K562 (cell line): ENCODE data around the gene PBX2. TPM values are rescaled to one million over a fixed set of nuclear protein-coding genes. Genes with fewer than 3 reads are reported as not detected.

Source experiments
- ARID2 ChIP-seq: fragments of 450-650 bp; IDR thresholded peaks from 2 replicates; pipeline ENCODE4 v1.6.1; 2017; ENCODE audit warnings: antibody characterized with exemption, mild to moderate bottlenecking
- ASH1L ChIP-seq: fragments of 450-650 bp; IDR thresholded peaks from 2 replicates; pipeline ENCODE4 v1.6.1; 2018; ENCODE audit warnings: borderline replicate concordance, mild to moderate bottlenecking, low read depth; ENCODE audit not compliant: partially characterized antibody
- CHCHD3 ChIP-seq: fragments of 250-450 bp; sonication (Bioruptor Pico); IDR thresholded peaks from 2 replicates; pipeline ENCODE4 v2.1.2; 2022; ENCODE audit warnings: mild to moderate bottlenecking
- CTBP1 ChIP-seq: fragments of 450-650 bp; IDR thresholded peaks from 2 replicates; pipeline ENCODE4 v1.6.1; 2016; ENCODE audit warnings: borderline replicate concordance
- DPF2 ChIP-seq: fragments of 450-650 bp; IDR thresholded peaks from 2 replicates; pipeline ENCODE4 v1.6.1; 2016
- FOS ChIP-seq: IDR thresholded peaks from 3 replicates; pipeline ENCODE4 v1.6.1; 2011; ENCODE audit not compliant: insufficient read length; ENCODE audit errors: extremely low read depth
- MEF2D ChIP-seq: conservative IDR thresholded peaks from 2 replicates; pipeline ENCODE4 v1.6.1; 2016; ENCODE audit warnings: low read depth, missing genetic modification characterization, missing compliant biosample characterization
- NFYB ChIP-seq: IDR thresholded peaks from 2 replicates; pipeline ENCODE4 v1.6.1; 2011; ENCODE audit warnings: mild to moderate bottlenecking, moderate library complexity; ENCODE audit not compliant: insufficient read length; ENCODE audit errors: extremely low read depth
- PML ChIP-seq: IDR thresholded peaks from 2 replicates; pipeline ENCODE4 v1.6.1; 2012; ENCODE audit warnings: low read length, inconsistent platforms
- RAD51 ChIP-seq: fragments of 450-650 bp; IDR thresholded peaks from 2 replicates; pipeline ENCODE4 v1.7.1; 2016; ENCODE audit warnings: low read depth, mild to moderate bottlenecking, borderline replicate concordance
- RFX1 ChIP-seq: fragments of 450-650 bp; IDR thresholded peaks from 2 replicates; pipeline ENCODE4 v1.6.1; 2016; ENCODE audit warnings: mild to moderate bottlenecking, moderate library complexity
- RHOXF2B ChIP-seq: fragments of 250-450 bp; sonication (Bioruptor Pico); conservative IDR thresholded peaks from 2 replicates; pipeline ENCODE4 v1.5.1; 2021
- SRF ChIP-seq, 2 experiments: fragments of 250-450, 450-650 bp in 1 of 2; sonication (Bioruptor Pico) in 1 of 2; sonication (generic) in 1 of 2; formaldehyde crosslinking; IDR thresholded peaks; 2 replicates each; pipeline versions ENCODE4 v1.5.0 to v1.5.1; 2020 to 2022; ENCODE audit warnings: mild to moderate bottlenecking in 1 of 2, missing genetic modification reagents in 1 of 2
- TBL1XR1 ChIP-seq, 2 experiments: IDR thresholded peaks; 2 replicates each; pipeline ENCODE4 v1.6.1; 2012; ENCODE audit warnings: improper control_type of control experiment in 2 of 2, low read length in 2 of 2, mild to moderate bottlenecking in 1 of 2
- ZBED1 ChIP-seq: IDR thresholded peaks from 2 replicates; pipeline ENCODE4 v1.6.1; 2014
- ZFPM2 ChIP-seq: fragments of 250-450 bp; sonication (Bioruptor Pico); IDR thresholded peaks from 2 replicates; pipeline ENCODE4 v1.5.1; 2022; ENCODE audit warnings: mild to moderate bottlenecking
- ZNF232 ChIP-seq: sonication (generic); formaldehyde crosslinking; IDR thresholded peaks from 2 replicates; pipeline ENCODE4 v1.8.0; 2022; ENCODE audit warnings: mild to moderate bottlenecking, missing genetic modification reagents
- ZNF507 ChIP-seq: conservative IDR thresholded peaks from 2 replicates; pipeline ENCODE4 v1.6.1; 2017; ENCODE audit warnings: missing genetic modification characterization, missing compliant biosample characterization
- ZNF695 ChIP-seq: fragments of 450-650 bp; formaldehyde crosslinking; IDR thresholded peaks from 2 replicates; pipeline ENCODE4 v1.4.0; 2020; ENCODE audit warnings: mild to moderate bottlenecking, moderate library complexity
- polyA plus RNA-seq, 8 experiments: library from polyadenylated mRNA; depleted of rRNA in 4 of 8; stranded (reverse) in 5 of 8; unstranded in 3 of 8; fragments of >200 nt; fragmentation: Nextera tagmentation in 2 of 8; fragmentation: Illumina TruSeq in 1 of 8; extraction: Ambion mirVana in 2 of 8; extraction: Trizol in 1 of 8; gene quantifications; 2 replicates each; pipeline versions ENCODE4 v1.2.1 to v1.2.3, GENCODE V29; 2011 to 2014; ENCODE audit warnings: inconsistent platforms in 1 of 8, missing spikeins in 1 of 8
- total RNA-seq, 7 experiments: library from RNA; depleted of rRNA in 6 of 7; stranded (reverse); fragments of >200 nt in 6 of 7; fragmentation: Illumina TruSeq in 2 of 7; extraction: Trizol in 2 of 7; gene quantifications; 2 replicates each; pipeline versions ENCODE4 v1.2.1 to v1.2.3, GENCODE V29; 2011 to 2021; ENCODE audit warnings: low replicate concordance in 1 of 7
- TF ChIP-seq, protein P1 (sequence below): fragments of 250-450 bp; sonication (Bioruptor Pico); IDR thresholded peaks from 2 replicates; pipeline ENCODE4 v1.5.0; 2022; ENCODE audit warnings: mild to moderate bottlenecking
- TF ChIP-seq, protein P2 (sequence below): fragments of 200-400 bp; formaldehyde crosslinking; IDR thresholded peaks from 2 replicates; pipeline ENCODE4 v1.6.1; 2017; ENCODE audit warnings: mild to moderate bottlenecking, low read depth, low read length, moderate library complexity
- TF ChIP-seq, protein P3 (sequence below): fragments of 250-450 bp; sonication (Bioruptor Pico); IDR thresholded peaks from 2 replicates; pipeline ENCODE4 v1.9.0; 2021; ENCODE audit warnings: mild to moderate bottlenecking
- TF ChIP-seq, protein P4 (sequence below), 2 experiments: fragments of 450-650 bp; IDR thresholded peaks; 2 replicates each; pipeline ENCODE4 v1.6.1; 2016

The PBX2 gene
- total and polyA plus RNA-seq, 9 of the 15 experiments (the other 6 are each of a cell fraction or from before 2014, with no cell fraction given) = 1.9 to 134 (median 62.5) TPM

DNA sequence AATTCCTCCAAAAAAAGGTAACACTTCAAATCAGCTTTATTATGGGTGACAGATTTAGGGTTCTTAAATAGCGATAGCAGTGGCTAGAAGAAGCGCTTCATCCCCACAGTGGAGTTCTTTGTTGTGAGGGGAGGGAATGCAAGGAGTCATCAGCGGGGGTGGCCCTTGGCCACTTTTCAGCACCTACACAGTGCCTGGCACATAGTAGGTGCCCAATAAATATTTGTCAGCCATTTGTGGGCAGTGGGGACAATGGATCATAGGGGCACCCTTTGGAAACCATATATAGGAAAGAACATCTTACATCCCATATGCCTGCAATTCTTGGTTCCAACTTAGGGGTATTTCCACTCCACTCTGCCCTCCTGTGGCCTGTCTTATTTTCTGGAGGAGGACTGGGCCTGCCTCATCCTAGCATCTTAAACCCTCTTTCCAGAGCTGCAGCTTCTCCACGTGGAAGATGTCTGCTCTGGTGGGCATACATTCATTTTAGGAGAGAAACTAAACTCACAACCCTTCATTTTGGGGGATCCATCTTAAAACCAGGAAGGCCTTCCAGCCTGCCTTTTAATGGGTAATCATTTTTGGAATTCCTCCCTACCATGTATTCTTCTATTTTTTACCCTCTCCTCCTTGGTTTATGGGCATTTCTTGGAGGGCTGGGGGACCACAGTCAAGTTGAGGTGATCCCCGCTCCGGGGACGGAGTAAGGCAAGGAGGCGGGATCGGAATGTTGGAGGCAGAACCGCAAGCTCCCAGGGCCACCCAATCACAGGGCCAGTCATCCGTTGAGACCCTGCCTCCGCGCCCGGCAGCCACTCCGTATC lies 5.0 kb upstream of the PBX2 start (continued):
- TF ChIP-seq ZNF695 (CRISPR knock-in tag) (no peak), RHOXF2B (CRISPR knock-in tag) (0 out of 2 replicates have a peak, but pooled peaks have one; percentile 43), TBL1XR1 (IDR thresholded peaks at IDR 0.05; ENCODE audit: low read length in 2 of 2) (peak in 1 of 2 experiments; percentile 27; a peak in 1 of 4 replicates), CHCHD3 (CRISPR knock-in tag) (0 out of 2 replicates have a peak, but pooled peaks have one; percentile 78), ASH1L (peak; percentile 15), FOS (peak; percentile 57), RFX1 (no peak), SRF (CRISPR knock-in tag; IDR thresholded peaks at IDR 0.05) (peak in 1 of 2 experiments; percentile 64; a peak in 1 of 4 replicates), DPF2 (peak; percentile 78), ZNF507 (tag) (no peak), PML (peak; percentile 39; the same call in 1 of the 2 replicates), RAD51 (0 out of 2 replicates have a peak, but pooled peaks have one; percentile 16), ZBED1 (no peak; the same call in 1 of the 2 replicates), CTBP1 (peak; percentile 74), ZNF232 (CRISPR knock-in tag) (0 out of 2 replicates have a peak, but pooled peaks have one; percentile 35), ZFPM2 (CRISPR knock-in tag) (no peak), ARID2 (peak; percentile 75), MEF2D (tag) (peak; percentile 50; the same call in 1 of the 2 replicates), NFYB (peak; percentile 73)
- TF ChIP-seq, protein P1, sequence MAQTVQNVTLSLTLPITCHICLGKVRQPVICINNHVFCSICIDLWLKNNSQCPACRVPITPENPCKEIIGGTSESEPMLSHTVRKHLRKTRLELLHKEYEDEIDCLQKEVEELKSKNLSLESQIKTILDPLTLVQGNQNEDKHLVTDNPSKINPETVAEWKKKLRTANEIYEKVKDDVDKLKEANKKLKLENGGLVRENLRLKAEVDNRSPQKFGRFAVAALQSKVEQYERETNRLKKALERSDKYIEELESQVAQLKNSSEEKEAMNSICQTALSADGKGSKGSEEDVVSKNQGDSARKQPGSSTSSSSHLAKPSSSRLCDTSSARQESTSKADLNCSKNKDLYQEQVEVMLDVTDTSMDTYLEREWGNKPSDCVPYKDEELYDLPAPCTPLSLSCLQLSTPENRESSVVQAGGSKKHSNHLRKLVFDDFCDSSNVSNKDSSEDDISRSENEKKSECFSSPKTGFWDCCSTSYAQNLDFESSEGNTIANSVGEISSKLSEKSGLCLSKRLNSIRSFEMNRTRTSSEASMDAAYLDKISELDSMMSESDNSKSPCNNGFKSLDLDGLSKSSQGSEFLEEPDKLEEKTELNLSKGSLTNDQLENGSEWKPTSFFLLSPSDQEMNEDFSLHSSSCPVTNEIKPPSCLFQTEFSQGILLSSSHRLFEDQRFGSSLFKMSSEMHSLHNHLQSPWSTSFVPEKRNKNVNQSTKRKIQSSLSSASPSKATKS (CRISPR knock-in tag) = peak; percentile 80; the same call in 1 of the 2 replicates
- TF ChIP-seq, protein P2, sequence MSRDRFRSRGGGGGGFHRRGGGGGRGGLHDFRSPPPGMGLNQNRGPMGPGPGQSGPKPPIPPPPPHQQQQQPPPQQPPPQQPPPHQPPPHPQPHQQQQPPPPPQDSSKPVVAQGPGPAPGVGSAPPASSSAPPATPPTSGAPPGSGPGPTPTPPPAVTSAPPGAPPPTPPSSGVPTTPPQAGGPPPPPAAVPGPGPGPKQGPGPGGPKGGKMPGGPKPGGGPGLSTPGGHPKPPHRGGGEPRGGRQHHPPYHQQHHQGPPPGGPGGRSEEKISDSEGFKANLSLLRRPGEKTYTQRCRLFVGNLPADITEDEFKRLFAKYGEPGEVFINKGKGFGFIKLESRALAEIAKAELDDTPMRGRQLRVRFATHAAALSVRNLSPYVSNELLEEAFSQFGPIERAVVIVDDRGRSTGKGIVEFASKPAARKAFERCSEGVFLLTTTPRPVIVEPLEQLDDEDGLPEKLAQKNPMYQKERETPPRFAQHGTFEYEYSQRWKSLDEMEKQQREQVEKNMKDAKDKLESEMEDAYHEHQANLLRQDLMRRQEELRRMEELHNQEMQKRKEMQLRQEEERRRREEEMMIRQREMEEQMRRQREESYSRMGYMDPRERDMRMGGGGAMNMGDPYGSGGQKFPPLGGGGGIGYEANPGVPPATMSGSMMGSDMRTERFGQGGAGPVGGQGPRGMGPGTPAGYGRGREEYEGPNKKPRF = no peak
- TF ChIP-seq, protein P3, sequence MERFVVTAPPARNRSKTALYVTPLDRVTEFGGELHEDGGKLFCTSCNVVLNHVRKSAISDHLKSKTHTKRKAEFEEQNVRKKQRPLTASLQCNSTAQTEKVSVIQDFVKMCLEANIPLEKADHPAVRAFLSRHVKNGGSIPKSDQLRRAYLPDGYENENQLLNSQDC = peak; percentile 86; the same call in 1 of the 2 replicates
- TF ChIP-seq, protein P4, sequence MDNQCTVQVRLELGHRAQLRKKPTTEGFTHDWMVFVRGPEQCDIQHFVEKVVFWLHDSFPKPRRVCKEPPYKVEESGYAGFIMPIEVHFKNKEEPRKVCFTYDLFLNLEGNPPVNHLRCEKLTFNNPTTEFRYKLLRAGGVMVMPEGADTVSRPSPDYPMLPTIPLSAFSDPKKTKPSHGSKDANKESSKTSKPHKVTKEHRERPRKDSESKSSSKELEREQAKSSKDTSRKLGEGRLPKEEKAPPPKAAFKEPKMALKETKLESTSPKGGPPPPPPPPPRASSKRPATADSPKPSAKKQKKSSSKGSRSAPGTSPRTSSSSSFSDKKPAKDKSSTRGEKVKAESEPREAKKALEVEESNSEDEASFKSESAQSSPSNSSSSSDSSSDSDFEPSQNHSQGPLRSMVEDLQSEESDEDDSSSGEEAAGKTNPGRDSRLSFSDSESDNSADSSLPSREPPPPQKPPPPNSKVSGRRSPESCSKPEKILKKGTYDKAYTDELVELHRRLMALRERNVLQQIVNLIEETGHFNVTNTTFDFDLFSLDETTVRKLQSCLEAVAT (IDR thresholded peaks at IDR 0.05) = peak; percentile 60 to 86; a peak in 2 of 4 replicates
